ENCODE results near the gene CADPS2.

CADPS2 gene

GRCh38 chr7:122515404-122515803 is 370.9 kb downstream of the CADPS2 start:
- DNase-seq: no peak

- no peak for DNase-seq
Measured at GRCh38 chr7:122511268-122511667, 375.0 kb downstream of the CADPS2 start.

- no peak for DNase-seq
Measured at GRCh38 chr7:122507591-122507990, 378.7 kb downstream of the CADPS2 start.

GRCh38 chr7:122492007-122492406 is 394.3 kb downstream of the CADPS2 start:
- no peak for DNase-seq

GRCh38 chr7:122488241-122488640 is 398.0 kb downstream of the CADPS2 start:
- DNase-seq: no peak

GRCh38 chr7:122487131-122487530 is 399.1 kb downstream of the CADPS2 start:
- DNase-seq: no peak

GRCh38 chr7:122485856-122486255 is 400.4 kb downstream of the CADPS2 start:
- DNase-seq: no peak

GRCh38 chr7:122482212-122482611 is 404.0 kb downstream of the CADPS2 start:
- no peak for DNase-seq

- DNase-seq: no peak
Measured at GRCh38 chr7:122470859-122471258, 415.4 kb downstream of the CADPS2 start.

- DNase-seq: no peak
Measured at GRCh38 chr7:122468945-122469344, 417.3 kb downstream of the CADPS2 start.

GRCh38 chr7:122467661-122468449 is 418.4 kb downstream of the CADPS2 start:
- no peak for DNase-seq

- DNase-seq: no peak
Measured at GRCh38 chr7:122465296-122465695, 421.0 kb downstream of the CADPS2 start.

GRCh38 chr7:122463631-122464030 is 422.6 kb downstream of the CADPS2 start:
- DNase-seq: no peak

- no peak for DNase-seq
Measured at GRCh38 chr7:122460936-122461335, 425.3 kb downstream of the CADPS2 start.

- no peak for DNase-seq
Measured at GRCh38 chr7:122457969-122458368, 428.3 kb downstream of the CADPS2 start.

- DNase-seq: no peak
Measured at GRCh38 chr7:122457325-122457724, 428.9 kb downstream of the CADPS2 start.

GRCh38 chr7:122454776-122455507 is 431.3 kb downstream of the CADPS2 start:
- DNase-seq: no peak

- DNase-seq: no peak
Measured at GRCh38 chr7:122453432-122453831, 432.8 kb downstream of the CADPS2 start.

- no peak for DNase-seq
Measured at GRCh38 chr7:122448893-122449589, 437.2 kb downstream of the CADPS2 start.

- DNase-seq: no peak
Measured at GRCh38 chr7:122442929-122443328, 443.3 kb downstream of the CADPS2 start.

GRCh38 chr7:122438492-122438891 is 447.8 kb downstream of the CADPS2 start:
- DNase-seq: no peak

GRCh38 chr7:122438006-122438405 is 448.3 kb downstream of the CADPS2 start:
- no peak for DNase-seq

- DNase-seq: no peak
Measured at GRCh38 chr7:122433765-122434164, 452.5 kb downstream of the CADPS2 start.

GRCh38 chr7:122430710-122431109 is 455.6 kb downstream of the CADPS2 start:
- DNase-seq: no peak

Measured in activated CD4-positive, alpha-beta T cell treated with anti-CD3 and anti-CD28 coated beads for 1 hour (primary cell).